ENCODE results near the gene SP5.
"Not testable (repeated sequence)": the region's sequence is repeated elsewhere in the genome, so short reads cannot be mapped to it uniquely, and the experiment has no call there.

DNA sequence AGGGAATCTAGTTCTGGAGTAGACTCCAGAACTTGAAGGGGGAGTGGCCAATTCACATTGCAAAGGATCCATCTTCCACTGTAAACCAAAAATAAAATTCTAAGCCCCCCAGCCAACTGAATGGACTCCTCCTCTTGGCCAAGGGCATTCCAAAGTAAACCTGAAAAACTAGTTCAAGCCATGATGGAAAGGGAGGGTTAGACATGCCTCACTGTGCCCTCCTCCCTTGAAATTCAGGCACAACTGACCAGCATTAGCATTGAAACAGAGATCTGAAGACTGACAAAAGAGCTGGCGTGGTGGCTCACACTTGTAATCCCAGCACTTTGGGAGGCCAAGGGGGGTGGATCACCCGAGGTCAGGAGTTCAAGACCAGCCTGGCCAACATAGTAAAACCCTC lies 19.5 kb downstream of the SP5 start:
- not testable (repeated sequence) for TF ChIP-seq FOXK2 (conservative IDR thresholded peaks at IDR 0.05 in 1 of 2, IDR thresholded peaks at IDR 0.05 in 1 of 2; ENCODE audit: low read depth in 2 of 2); JUND (IDR thresholded peaks at IDR 0.05; ENCODE audit: borderline replicate concordance, low read depth, low read length); JUND (tag; IDR thresholded peaks at IDR 0.05; ENCODE audit: borderline replicate concordance, low read depth, low read length); RBM15 (IDR thresholded peaks at IDR 0.05; ENCODE audit: insufficient read depth, low read length); ATF7 (IDR thresholded peaks at IDR 0.05); NR2C2 (CRISPR knock-in tag; IDR thresholded peaks at IDR 0.05); NR2C2 (tag; IDR thresholded peaks at IDR 0.05); SMAD1 (IDR thresholded peaks at IDR 0.05; ENCODE audit: low read depth, low read length, partially characterized antibody); KLF10 (CRISPR knock-in tag; IDR thresholded peaks at IDR 0.05); FOXJ3 (CRISPR knock-in tag; IDR thresholded peaks at IDR 0.05); ESRRA (IDR thresholded peaks at IDR 0.05; ENCODE audit: borderline replicate concordance, low read depth); TAF1 (IDR thresholded peaks at IDR 0.05; ENCODE audit: control insufficient read depth, extremely low read depth, insufficient read depth, low read length, severe bottlenecking)
- TF ChIP-seq, protein P1, sequence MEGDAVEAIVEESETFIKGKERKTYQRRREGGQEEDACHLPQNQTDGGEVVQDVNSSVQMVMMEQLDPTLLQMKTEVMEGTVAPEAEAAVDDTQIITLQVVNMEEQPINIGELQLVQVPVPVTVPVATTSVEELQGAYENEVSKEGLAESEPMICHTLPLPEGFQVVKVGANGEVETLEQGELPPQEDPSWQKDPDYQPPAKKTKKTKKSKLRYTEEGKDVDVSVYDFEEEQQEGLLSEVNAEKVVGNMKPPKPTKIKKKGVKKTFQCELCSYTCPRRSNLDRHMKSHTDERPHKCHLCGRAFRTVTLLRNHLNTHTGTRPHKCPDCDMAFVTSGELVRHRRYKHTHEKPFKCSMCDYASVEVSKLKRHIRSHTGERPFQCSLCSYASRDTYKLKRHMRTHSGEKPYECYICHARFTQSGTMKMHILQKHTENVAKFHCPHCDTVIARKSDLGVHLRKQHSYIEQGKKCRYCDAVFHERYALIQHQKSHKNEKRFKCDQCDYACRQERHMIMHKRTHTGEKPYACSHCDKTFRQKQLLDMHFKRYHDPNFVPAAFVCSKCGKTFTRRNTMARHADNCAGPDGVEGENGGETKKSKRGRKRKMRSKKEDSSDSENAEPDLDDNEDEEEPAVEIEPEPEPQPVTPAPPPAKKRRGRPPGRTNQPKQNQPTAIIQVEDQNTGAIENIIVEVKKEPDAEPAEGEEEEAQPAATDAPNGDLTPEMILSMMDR (IDR thresholded peaks at IDR 0.05 in 2 of 3, conservative IDR thresholded peaks at IDR 0.05 in 1 of 3; ENCODE audit: insufficient read depth in 2 of 3, low read depth in 1 of 3, low read length in 3 of 3) = not testable (repeated sequence)
